Gastrocnemius medialis (tissue), 4 donors: ENCODE results near the gene KCNT1.

Experiments used
- POLR2A ChIP-seq, 2 donors: fragments of 450-650 bp; IDR thresholded peaks; one replicate each; pipeline ENCODE4 v1.6.1; 2017; ENCODE audit warnings: antibody characterized with exemption in 2 of 2, mild to moderate bottlenecking in 2 of 2, moderate library complexity in 2 of 2
- TF ChIP-seq, protein P1 (sequence below), 5 experiments: fragments of 450-650 bp in 3 of 5; fragments of 200-600 bp in 2 of 5; sonication (generic) in 2 of 5; IDR thresholded peaks in 4 of 5; conservative IDR thresholded peaks in 1 of 5; 1 replicate in 4 of 5; 2 replicates in 1 of 5; pipeline ENCODE4 v1.5.1; 2016 to 2019; ENCODE audit warnings: antibody characterized with exemption in 5 of 5, mild to moderate bottlenecking in 3 of 5, moderate library complexity in 3 of 5

DNA sequence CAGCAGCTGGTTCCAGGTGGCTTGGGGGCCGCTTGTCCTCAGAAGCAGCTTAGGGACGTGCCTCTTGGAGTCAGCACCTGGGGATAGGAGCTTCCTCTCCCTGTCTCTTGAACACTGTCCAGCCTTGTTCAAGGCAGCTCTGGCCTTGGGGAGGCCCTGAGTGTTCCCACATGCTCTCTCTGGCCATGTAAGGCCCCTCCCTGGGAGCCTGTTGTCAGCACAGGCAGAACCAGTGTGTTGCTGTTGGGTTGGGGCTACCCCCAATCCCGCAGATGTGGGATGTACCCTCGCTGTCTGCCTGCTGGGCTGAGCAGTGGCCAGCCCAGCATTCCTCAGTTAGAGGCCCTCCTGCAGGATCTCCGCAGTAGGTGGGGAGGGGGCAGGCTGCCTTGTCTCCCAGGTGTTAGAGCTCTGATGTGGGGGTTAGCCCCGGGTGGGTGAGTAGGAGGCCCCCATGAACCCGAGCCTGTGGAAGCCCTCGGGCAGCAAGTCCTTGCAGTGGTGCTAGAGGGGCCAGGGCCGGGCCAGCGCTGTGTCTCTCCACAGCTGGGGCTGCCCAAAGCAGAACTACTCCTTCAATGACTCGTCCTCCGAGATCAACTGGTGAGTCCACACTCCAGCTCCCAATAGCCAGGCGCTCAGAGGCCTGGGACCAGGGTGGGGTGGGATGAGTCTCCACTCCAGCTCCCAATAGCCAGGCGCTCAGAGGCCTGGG lies 51.6 kb downstream of the KCNT1 start:
- TF ChIP-seq, protein P1, sequence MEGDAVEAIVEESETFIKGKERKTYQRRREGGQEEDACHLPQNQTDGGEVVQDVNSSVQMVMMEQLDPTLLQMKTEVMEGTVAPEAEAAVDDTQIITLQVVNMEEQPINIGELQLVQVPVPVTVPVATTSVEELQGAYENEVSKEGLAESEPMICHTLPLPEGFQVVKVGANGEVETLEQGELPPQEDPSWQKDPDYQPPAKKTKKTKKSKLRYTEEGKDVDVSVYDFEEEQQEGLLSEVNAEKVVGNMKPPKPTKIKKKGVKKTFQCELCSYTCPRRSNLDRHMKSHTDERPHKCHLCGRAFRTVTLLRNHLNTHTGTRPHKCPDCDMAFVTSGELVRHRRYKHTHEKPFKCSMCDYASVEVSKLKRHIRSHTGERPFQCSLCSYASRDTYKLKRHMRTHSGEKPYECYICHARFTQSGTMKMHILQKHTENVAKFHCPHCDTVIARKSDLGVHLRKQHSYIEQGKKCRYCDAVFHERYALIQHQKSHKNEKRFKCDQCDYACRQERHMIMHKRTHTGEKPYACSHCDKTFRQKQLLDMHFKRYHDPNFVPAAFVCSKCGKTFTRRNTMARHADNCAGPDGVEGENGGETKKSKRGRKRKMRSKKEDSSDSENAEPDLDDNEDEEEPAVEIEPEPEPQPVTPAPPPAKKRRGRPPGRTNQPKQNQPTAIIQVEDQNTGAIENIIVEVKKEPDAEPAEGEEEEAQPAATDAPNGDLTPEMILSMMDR (IDR thresholded peaks at IDR 0.05 in 4 of 5, conservative IDR thresholded peaks at IDR 0.05 in 1 of 5) = no peak
- no peak for TF ChIP-seq POLR2A (IDR thresholded peaks at IDR 0.05)
